ENCODE measurements around the gene NNMT.
A peak's percentile ranks its signal among the peaks of the same experiment; 100 is the strongest.

The NNMT gene

GRCh38 chr11:114302663-114303062 is 6.5 kb downstream of the NNMT start:
- intact Hi-C loops (cut with DNase I; ENCODE audit: low total_unique reads) = loop anchor here (10.0 kb wide), 1 partner anchor 138 kb away; no protein-coding TSS in a partner anchor
- DNase-seq = no peak
- Histone ChIP-seq H3K4me3 (peak overlapping the region; percentile 15 to 64), H3K36me3 (peaks cover 59 to 87% (median 65%) of the 10 kb centered on the region in 3 donors), H3K9me3 (peaks cover 0 to 11% (median 7%) of the 10 kb centered on the region in 3 donors), H3K4me1 (peaks cover 0 to 66% (median 20%) of the 10 kb centered on the region in 4 donors), H3K27me3 (no peaks in the 10 kb centered on the region), H3K27ac (peak overlapping the region; percentile 6 to 67)
- TF ChIP-seq CTCF (IDR thresholded peaks at IDR 0.05) = no peak

GRCh38 chr11:114304065-114304464 is 7.9 kb downstream of the NNMT start:
- H3K27me3 ChIP-seq = no peaks in the 10 kb centered on the region
- H3K4me1 ChIP-seq = peaks cover 0 to 68% (median 29%) of the 10 kb centered on the region in 4 donors
- no peak for DNase-seq
- peaks cover 51 to 73% (median 58%) of the 10 kb centered on the region in 3 donors for H3K36me3 ChIP-seq
- H3K4me3 ChIP-seq = peak overlapping the region; percentile 17 to 64
- H3K9me3 ChIP-seq = peaks cover 0 to 11% (median 7%) of the 10 kb centered on the region in 3 donors
- intact Hi-C loops (cut with DNase I; ENCODE audit: low total_unique reads) = loop anchor here (10.0 kb wide), 1 partner anchor 139 kb away; no protein-coding TSS in a partner anchor
- peak overlapping the region; percentile 12 to 67 for H3K27ac ChIP-seq
- no peak for TF ChIP-seq CTCF (IDR thresholded peaks at IDR 0.05)

- Histone ChIP-seq H3K36me3 (peaks cover 49 to 65% (median 51%) of the 10 kb centered on the region in 3 donors), H3K4me1 (peaks cover 0 to 76% (median 37%) of the 10 kb centered on the region in 4 donors), H3K27ac (peak overlapping the region in 1 of 2 donors; percentile 67), H3K27me3 (no peaks in the 10 kb centered on the region), H3K9me3 (peaks cover 0 to 11% (median 7%) of the 10 kb centered on the region in 3 donors), H3K4me3 (peak overlapping the region; percentile 17 to 64)
- intact Hi-C loops (cut with DNase I; ENCODE audit: low total_unique reads) = loop anchor here (10.0 kb wide), 1 partner anchor 140 kb away; no protein-coding TSS in a partner anchor
- TF ChIP-seq CTCF (IDR thresholded peaks at IDR 0.05) = no peak
- DNase-seq = no peak
These were observed 8.8 kb downstream of the NNMT start for GRCh38 chr11:114304969-114305368.

GRCh38 chr11:114307524-114308203 is 11.5 kb downstream of the NNMT start:
- no peaks in the 10 kb centered on the region for H3K27me3 ChIP-seq
- peak; percentile 85 to 94 for DNase-seq
- peaks cover 3 to 91% (median 59%) of the 10 kb centered on the region in 4 donors for H3K4me1 ChIP-seq
- H3K36me3 ChIP-seq = peaks cover 36 to 62% (median 54%) of the 10 kb centered on the region in 3 donors
- H3K4me3 ChIP-seq = peak overlapping the region; percentile 31 to 43
- H3K9me3 ChIP-seq = no peaks in the 10 kb centered on the region
- intact Hi-C loops (cut with DNase I; ENCODE audit: low total_unique reads) = loop anchor here (10.0 kb wide), 1 partner anchor 143 kb away; no protein-coding TSS in a partner anchor
- H3K27ac ChIP-seq = peak overlapping the region; percentile 83 to 85
- no peak for TF ChIP-seq CTCF (IDR thresholded peaks at IDR 0.05)

GRCh38 chr11:114308689-114309089 is 12.5 kb downstream of the NNMT start:
- Histone ChIP-seq H3K4me3 (peak overlapping the region; percentile 31 to 43), H3K27ac (peak overlapping the region; percentile 83 to 85), H3K4me1 (peaks cover 3 to 90% (median 64%) of the 10 kb centered on the region in 4 donors), H3K27me3 (no peaks in the 10 kb centered on the region), H3K9me3 (no peaks in the 10 kb centered on the region), H3K36me3 (peaks cover 36 to 62% (median 54%) of the 10 kb centered on the region in 3 donors)
- TF ChIP-seq CTCF (IDR thresholded peaks at IDR 0.05) = no peak
- DNase-seq = peak; percentile 70 to 86
- intact Hi-C loops (cut with DNase I; ENCODE audit: low total_unique reads) = loop anchor here (10.0 kb wide), 1 partner anchor 144 kb away; no protein-coding TSS in a partner anchor
